HG03520 (cell line): ENCODE data around the gene VILL.

Experiments used
- ATAC-seq: cut with Tn5 transposase; IDR thresholded peaks from one replicate; pipeline ENCODE4 v1.9.1; 2021; ENCODE audit warnings: mild to moderate bottlenecking, moderate library complexity; ENCODE audit not compliant: unreplicated experiment

VILL gene

DNA sequence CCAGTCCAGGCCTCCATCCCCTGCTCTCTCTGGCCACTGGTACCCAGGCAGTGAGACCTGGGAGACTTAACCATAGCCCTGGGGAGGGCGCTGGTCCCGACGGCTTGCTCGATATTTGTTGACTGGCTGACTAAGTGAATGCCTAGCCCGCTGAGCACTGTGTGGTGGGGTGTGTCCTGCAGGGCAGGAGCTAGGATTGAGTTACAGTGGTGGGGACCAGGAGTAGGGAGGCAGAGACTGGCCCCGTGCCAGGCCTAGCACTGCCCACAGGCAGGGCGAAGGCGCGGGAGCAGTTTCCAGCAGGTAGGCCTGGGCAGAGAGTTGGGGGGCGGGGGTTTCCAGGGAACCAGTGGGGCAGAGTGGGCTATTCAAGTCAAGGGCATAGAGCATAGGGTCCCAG is at the start of gene VILL:
Gene VILL (plus strand): TSS at position 260 of the 400 bp plus-strand sequence. CDS start 2,887 bp downstream, outside the sequence.
- ATAC-seq = no peak

DNA sequence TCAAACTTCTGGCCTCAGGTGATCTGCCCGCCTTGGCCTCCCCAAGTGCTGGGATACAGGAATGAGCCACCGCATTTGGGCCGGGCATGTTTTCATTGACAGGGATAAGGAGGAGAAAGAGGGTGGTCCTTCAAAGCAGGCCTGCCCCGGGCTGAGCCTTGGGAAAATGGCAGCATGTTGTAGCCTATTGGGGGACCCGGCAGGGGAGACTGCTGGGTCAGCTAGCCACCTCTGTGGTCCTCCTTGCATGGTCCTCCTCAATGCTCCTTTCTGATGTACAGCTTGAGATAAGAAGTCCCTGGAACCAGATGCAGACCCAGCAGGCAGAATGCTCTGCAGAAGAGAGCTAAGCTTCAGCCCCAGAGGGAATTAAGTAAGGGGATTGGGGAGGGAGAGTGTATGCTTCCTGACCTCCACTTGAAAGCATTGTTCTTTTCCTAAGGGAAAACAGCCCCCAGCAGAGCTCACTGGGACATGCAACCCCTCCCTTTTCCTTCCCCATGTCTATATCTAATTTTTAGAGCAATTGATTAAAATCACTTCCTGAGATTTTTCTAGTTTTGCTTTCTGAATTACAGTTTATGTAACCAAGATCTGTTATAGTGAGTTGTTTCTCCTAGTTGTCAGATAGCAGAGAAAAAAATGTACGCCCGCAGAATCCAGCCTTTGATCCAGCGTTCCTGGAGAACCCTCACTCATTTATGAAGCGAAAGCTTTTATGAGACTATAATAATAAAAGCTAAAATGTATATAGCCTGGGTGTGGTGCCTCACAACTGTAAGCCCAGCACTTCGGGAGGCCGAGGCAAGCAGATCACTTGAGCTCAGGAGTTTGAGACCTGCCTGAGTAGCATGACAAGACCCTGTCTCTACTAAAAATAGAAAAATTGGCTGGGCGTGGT is 48.7 kb upstream of the VILL start:
- no peak for ATAC-seq

DNA sequence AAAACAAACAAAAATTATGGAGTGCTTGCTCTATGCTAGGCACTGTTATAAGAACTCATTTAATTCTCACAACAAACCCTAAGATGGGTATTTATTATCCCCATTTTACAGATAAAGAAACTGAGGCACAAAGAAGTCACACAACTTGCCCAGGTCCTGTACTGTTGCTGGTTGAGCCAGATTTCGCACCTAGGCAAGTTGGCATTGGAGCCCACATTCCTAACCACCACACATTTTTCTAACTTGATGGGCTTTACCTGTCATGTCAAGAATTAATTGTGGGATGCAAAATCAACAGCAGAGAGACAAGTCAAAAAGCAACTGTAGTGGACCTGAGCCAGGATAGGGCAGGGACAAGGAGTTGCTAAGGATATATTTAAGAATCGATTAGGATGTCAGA is 47.9 kb upstream of the VILL start:
- ATAC-seq = no peak

DNA sequence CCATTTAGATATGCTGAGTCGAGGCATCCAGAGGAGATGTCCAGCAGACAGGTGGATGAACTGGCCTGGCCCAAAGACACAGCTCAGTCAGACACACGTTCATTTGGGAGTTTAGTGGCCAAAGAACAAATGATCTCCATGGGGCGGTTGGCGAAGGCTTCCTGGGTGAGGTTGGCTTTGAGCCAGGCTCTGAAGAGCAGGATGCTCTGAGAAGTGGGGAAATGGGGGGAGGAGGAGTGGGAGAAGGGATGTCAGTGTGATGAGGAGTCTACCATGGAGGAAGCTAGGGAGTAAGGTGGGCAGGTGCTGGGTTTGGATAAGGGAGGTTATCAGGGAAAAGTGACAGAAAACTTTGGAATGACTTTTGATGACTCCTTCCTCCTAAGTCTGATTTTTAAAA is 47.5 kb upstream of the VILL start:
- no peak for ATAC-seq

DNA sequence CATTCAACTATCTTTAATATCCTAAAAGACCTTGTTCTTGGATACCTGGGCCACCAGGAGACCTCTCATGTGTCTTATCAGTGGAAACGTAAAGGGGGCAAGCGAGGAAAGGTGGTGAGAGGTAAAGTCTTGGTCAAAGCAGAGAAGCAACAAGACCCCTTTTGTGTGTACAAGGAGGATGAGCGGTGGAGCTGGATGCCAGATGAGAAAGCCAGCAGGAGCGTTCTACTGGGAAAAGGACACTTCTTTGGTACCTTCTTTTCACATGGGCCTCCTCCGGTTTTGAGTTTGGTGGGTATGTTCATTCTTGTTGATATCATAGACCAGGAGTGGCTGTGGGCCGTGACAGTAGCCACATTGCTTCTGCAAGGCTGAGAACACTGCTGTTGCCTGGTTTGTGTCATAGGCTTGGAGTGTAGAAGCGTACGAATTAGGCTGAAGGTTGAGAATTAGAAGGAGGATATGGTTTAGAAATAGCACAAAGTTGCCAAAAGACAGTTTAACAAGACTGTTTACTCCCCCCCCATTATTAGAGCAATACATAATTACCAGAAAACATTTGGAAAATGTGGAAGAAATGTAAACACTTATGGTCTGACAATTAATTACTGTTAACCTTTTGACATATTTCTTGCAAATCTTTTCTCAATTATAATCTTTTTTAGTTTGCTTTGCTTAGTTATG is 46.8 kb upstream of the VILL start:
- no peak for ATAC-seq

DNA sequence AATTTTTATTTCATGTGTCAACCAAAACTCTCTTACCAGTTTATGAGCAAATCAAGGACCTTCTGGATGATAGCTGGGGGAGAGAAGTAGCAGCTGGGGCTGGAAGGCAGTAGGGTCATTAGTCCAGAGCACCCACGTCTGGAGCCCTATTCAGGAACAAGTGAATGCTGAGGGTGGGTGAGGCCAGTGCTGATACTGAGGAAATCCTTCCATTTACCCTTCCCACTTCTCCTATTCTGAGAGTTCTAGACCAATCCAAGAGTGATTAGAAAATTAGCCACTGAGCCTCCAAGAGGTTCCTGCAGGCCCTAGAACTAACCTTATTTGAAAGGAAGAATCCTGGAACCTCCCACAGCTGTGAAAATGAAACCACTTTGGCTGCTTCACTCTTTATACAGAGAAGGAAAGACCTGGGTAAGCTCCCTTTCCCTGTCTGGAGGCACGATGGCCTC is 46.2 kb upstream of the VILL start:
- ATAC-seq = no peak

DNA sequence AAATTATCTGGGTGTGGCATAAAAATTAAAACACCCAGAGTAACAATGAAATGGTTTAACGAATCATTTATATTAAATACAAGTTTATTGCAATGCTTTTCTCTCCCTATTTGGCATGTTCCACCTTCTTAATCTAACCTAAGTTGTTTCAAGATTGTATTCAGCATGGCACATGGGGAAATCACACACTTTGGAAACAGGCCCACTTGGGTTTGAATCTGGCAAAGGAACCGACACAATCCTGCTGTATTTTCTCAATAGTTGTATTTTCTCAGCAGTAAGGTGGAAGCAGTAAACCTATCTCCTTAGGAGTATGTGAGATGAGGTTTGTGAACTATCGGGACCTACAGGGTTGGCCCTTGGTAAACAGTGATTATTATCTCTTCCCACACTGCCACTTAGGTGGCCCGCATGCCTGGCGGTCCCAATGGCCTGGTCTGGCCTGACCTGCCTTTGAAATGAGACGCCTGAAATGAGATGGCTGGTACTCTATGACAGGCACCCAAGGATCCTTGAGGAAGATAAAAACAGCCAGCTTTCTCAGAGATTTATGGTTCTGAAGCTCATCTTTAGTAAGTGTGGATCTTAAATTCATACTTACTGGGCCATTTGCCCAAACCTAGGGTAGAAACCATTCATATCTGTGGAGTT is 45.3 kb upstream of the VILL start:
- no peak for ATAC-seq

DNA sequence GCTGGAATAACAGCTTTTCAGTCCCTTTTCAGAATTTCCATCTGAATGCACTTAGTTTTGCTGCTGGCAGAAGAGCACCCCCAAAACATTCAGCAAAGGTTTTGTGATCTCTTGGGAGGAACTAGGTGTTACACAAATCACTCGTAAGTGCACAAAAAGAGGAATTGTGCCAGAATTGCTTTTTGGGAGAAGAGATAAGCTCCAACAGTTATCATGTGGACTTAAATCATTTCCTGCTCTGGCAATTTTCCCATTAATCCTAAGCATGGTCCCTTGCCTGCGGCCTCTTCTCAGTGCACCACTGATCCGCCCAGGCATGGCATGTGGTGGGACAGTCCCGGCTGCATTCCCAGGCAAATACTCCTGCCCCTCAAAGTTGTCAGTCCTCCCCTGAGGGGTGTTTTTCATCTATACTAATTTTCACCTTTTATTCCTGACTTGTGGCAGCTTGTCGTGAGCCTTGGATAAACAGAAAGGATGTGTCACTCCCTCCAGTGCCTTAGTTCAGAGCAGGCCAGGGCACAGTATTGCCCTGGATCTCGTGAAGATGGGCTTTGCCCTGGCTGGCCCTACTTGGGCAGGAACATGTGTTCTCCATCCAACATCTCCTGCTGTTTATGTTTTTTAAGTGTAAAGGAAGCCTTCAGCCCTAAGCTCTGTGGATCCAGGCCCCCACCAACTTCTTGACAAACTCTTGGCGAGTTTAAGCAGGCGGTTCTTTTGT is 44.6 kb upstream of the VILL start:
- no peak for ATAC-seq

DNA sequence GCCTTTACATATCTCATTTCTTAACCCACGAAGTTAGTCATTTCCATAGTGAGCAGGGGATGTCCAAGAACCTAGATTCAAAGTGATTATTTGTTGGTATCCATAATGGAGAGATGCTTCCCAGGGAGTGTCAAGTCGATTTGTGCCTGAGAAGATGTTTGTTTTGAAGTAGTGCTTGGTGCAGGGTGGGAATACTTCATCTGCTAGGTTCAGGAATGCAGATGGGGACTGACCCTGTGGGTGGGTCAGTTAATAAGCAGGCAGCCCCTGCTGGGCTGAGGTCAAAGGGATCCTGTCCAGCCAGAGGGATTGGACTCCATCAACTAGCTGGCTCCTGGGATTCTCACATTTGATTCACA is 44.1 kb upstream of the VILL start:
- ATAC-seq = no peak

DNA sequence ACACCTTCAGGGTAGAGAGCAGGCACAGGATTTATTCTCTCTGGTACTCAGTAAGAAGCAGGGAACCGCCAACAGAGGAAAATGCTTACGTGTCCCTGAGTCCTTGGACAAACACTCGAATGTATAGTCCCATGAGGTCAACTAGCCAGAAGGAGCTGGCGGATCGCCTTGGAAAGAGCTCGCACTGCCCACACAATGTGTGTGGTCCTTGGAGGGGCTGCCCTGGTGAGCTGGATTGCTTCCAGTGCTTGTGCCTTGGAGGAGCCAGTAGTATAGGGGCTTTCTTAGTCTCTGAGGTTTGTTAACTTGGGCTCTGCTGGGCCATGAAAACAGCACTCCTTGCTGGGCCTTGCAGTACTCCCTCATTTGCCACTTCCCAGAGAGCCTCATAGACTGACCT is 40.7 kb upstream of the VILL start:
- no peak for ATAC-seq

DNA sequence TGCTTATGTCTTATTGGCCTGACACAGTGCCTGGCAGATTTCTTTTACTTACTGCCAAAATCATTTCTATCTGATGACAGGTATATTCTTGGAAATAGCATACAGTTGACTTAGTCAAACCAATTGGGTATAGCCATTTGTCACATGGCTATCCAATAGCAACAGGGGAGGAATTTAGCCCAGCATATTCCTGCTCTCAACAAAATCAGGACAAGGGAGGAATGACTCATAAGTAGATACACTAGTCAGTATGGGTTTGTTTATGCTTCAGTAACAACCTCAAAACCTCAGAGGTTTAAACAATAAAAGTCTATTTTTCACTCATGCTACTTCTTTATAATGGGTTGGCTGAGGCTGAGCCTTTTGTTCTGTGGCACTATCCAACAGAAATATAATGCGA is 38.0 kb upstream of the VILL start:
- ATAC-seq = no peak

DNA sequence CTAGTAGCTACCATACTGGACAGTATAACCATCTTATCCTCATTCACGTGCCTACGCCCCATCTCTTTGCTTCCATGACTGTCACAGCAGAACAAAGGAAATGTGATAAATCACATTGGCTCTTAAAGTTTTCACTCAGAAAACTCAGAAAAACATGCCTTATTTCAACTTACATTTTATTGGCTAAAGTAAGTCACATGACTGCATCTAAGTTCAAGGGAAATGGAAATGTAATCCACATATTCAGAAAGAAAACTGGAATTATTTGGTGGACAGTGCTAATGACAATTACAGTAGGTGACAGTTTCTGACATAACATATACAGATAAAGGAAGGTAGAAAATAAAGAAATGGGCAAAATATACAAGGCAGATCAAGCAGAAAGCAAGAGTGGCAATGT is 37.4 kb upstream of the VILL start:
- no peak for ATAC-seq

DNA sequence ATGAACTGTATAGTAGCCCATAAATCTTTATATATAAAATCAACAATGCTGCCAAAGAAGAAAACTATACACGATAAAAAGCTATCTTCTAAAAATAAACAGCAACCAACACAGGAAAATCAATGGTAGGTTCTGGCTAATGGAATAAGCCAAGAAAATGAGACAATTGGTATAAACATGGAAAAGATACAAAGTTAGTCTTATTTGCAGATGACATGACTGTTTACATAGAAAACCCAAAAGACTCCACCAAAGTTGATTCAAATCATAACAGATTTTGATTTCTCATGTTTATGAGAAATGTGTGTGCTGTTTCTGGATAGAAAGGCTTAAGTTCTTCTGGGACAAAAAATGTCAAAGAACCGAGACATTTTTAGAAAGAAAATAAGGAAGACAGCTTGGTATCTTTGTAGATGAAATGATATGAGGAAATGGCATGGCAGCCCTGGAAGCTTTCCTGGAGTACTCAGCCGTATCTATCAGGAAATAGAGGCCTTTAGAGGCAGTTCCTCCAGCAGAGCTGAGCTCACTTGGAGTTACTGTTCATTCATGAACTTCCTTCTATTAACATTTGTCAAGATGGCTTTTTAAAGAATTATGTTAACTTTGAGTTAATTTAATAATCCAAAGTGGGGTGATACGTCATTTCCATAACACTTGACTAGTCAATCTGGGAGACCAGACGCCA is 36.7 kb upstream of the VILL start:
- ATAC-seq = no peak

DNA sequence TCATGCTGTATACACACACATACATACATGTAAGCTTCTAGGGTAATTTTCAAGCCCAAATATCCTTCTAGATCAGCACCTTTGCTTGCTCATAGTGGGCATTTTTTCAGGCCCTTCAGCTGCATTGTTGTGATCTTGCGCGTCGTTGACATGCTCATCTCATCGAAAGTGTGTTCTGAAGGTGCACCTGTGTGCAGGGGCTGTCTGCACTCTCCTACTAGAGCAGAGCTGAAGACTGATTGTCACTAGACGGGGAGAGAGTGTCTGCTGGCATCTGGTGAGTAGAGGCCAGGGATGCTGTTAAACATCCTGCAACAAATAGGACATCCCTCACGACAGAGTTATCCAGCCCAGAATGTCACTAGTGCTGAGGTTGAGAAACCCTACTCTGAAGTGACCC is 35.7 kb upstream of the VILL start:
- ATAC-seq = no peak

DNA sequence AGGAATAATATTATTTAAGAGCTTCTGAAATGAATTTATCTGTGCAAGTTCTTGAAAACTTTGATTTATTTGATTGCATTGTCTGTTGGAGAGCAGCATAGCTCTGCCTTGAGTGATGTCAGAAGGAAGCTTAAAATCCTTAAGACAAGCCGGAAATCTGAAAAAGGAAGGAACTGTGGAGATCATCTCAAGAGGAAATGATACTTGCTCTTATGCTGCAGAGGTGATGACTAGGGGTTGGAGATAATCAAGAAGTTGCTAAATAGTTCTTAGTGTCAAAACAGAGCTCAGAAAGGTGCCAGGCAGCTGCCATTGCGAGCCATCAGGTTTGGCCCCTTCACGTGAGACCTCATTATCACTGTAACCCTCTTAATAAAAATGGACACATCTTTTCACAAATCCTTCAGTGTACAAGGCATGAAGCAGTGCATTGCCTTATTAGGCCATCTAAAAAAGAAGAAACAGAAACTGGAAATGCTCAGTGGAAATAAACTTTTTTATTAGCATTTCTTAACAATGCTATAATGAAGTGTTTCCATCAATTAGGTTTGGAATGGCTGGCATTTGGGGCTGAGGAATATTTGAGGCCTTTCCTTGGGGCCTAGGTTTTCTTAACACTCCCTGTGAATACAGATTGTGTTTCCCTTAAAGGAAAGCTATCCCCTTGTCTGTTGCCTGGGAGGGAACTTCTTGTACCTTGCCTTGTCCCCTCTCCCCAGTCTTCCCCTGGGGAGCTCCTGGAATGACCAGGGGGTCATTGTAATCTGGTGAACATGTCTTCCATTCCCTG is 34.5 kb upstream of the VILL start:
- no peak for ATAC-seq

DNA sequence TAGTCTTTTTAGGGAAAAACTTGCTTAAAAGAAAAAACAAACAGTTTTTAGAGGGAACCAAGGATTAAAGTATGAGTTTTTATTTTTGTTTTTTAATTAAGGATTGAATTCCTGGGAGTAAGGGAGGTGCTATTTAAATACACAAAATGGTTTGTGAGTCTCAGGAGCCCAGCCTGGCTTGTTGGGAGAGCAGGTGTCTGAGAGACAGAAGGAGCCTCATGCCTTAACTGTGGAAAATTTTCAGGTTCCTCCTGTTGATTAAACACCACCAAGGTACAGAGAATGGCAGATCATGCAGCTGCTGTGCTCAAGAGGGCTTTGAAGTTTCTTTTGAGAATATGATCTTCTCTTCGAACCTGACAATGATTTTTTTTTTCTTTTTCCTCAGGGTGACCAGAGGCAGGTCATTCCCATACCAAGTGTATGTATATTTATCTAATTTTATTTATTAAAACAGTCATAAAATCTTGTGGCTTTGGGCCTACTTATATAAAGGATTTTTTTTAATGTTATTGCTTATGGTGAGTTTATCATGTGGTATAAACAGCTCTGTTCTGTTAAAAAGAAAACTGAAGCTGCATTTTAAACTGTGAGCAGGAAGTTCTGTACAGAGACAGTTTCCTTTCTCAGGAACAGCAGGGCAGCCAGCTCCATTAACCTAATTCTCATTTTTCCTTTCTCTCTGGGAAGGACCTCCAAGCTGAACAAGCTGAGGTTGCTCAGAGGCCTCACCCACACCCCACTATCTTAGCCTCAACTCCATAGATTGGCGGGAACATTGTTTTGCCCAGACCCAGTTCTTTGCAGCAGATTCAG is 33.7 kb upstream of the VILL start:
- no peak for ATAC-seq

DNA sequence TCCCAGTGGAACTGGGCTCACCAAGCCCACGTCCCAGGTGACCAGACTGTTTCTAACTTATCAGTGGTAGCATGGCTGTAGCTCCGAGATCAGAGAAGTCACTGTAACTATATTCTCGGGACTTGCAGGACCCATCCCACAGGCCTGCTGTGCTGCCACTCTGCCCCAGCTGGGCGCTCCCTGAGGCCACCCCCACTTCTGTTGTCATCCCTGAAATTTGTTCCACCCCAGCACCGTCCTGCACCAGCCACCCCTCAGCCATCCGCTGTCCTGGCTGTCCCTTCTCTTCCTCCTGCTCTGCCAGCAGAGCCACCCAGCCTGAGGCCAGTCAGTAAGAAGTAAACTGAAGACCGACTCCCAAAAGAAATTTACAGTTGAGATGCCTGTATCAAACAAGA is 33.0 kb upstream of the VILL start:
- no peak for ATAC-seq

DNA sequence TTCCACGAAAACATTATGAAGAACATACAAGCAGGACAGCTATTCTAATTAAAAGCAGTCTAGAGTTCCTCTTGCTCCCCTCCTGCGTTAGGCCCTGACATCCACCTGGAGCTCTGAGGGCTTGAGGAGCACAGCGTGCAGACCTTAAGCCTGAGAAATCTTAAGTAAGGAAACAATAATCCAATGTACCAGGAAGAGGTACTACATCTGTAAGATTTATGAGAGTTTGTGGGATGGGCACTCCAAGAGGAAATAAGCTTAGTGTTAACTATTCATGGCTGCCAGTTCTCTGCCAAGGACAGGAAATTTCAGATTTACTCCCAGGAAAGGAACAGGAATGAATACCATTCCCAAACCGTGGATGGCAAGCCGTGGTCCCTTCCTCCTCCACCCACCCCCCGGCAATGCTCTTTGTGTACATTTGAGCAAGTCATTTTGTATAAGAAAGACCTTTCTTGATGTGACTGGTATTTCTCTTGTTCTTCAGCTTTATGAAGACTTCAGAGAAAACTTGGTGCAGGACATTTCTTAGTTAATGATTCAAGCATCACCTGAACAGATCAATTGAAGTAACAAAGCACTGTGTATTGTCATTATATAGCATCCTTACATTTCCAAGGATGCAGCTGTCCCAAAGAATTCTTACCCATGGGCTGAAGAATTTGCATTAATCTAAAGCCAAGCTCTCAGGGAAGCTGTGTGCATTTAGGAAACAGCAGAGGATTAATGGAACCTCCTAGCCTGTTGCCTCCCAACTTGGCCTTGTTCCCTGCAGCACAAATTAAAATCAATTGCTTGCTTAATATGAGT is 28.8 kb upstream of the VILL start:
- no peak for ATAC-seq
